HEK293T (cell line): ENCODE data around the gene EPHB1.

Source experiments
- CTCF ChIA-PET: fragments of 350-600 bp; formaldehyde crosslinking; extraction: SDS; loops from one replicate; lab custom pipeline; 2021; ENCODE audit warnings: antibody characterized with exemption, inconsistent platforms; lab: Yijun Ruan, JAX
- POLR2A ChIA-PET: fragments of 350-600 bp; formaldehyde crosslinking; extraction: SDS; loops from one replicate; lab custom pipeline; 2020; ENCODE audit warnings: antibody characterized with exemption, inconsistent platforms; lab: Yijun Ruan, JAX
- DNase-seq: peaks from one replicate; pipeline ENCODE4 v3.0.0; 2012; ENCODE audit warnings: mixed read lengths; ENCODE audit errors: extremely low spot score
- ARNT ChIP-seq: fragments of 450-650 bp; IDR thresholded peaks from 2 replicates; pipeline ENCODE4 v1.6.1; 2017; ENCODE audit warnings: mild to moderate bottlenecking
- BHLHE40 ChIP-seq: fragments of 450-650 bp; IDR thresholded peaks from 2 replicates; pipeline ENCODE4 v1.6.1; 2016; ENCODE audit warnings: mild to moderate bottlenecking, moderate library complexity, borderline replicate concordance
- CTBP1 ChIP-seq: fragments of 450-650 bp; IDR thresholded peaks from 2 replicates; pipeline ENCODE4 v1.6.1; 2016; ENCODE audit warnings: borderline replicate concordance
- ELF4 ChIP-seq: fragments of 450-650 bp; IDR thresholded peaks from 2 replicates; pipeline ENCODE4 v1.6.1; 2017; ENCODE audit warnings: antibody characterized with exemption
- FOXA1 ChIP-seq: fragments of 450-650 bp; IDR thresholded peaks from 2 replicates; pipeline ENCODE4 v1.6.1; 2016; ENCODE audit warnings: mild to moderate bottlenecking
- FOXK2 ChIP-seq: fragments of 450-650 bp; IDR thresholded peaks from 2 replicates; pipeline ENCODE4 v1.6.1; 2016; ENCODE audit warnings: mild to moderate bottlenecking
- FOXM1 ChIP-seq: fragments of 450-650 bp; IDR thresholded peaks from 2 replicates; pipeline ENCODE4 v1.6.1; 2017; ENCODE audit warnings: mild to moderate bottlenecking, borderline replicate concordance
- HDGF ChIP-seq: fragments of 450-650 bp; IDR thresholded peaks from 2 replicates; pipeline ENCODE4 v1.6.1; 2017; ENCODE audit warnings: antibody characterized with exemption, borderline replicate concordance
- L3MBTL2 ChIP-seq: fragments of 450-650 bp; conservative IDR thresholded peaks from 2 replicates; pipeline ENCODE4 v1.6.1; 2016; ENCODE audit warnings: mild to moderate bottlenecking
- LEF1 ChIP-seq: fragments of 450-650 bp; IDR thresholded peaks from 2 replicates; pipeline ENCODE4 v1.6.1; 2017; ENCODE audit warnings: mild to moderate bottlenecking, borderline replicate concordance
- NFRKB ChIP-seq: fragments of 450-650 bp; IDR thresholded peaks from 2 replicates; pipeline ENCODE4 v1.6.1; 2016; ENCODE audit warnings: mild to moderate bottlenecking, moderate library complexity
- PKNOX1 ChIP-seq: fragments of 450-650 bp; IDR thresholded peaks from 2 replicates; pipeline ENCODE4 v1.6.1; 2016
- SP1 ChIP-seq: fragments of 450-650 bp; IDR thresholded peaks from 2 replicates; pipeline ENCODE4 v1.6.1; 2017
- SUZ12 ChIP-seq: fragments of 450-650 bp; IDR thresholded peaks from 2 replicates; pipeline ENCODE4 v1.6.1; 2016; ENCODE audit warnings: mild to moderate bottlenecking
- TARDBP ChIP-seq: fragments of 450-650 bp; IDR thresholded peaks from 2 replicates; pipeline ENCODE4 v1.6.1; 2016
- ZNF384 ChIP-seq: fragments of 450-650 bp; IDR thresholded peaks from 2 replicates; pipeline ENCODE4 v1.6.1; 2016

EPHB1 gene

GRCh38 chr3:134896696-134897095, 101.6 kb downstream of the EPHB1 start:
- no peak for DNase-seq
- ChIA-PET POLR2A (no interaction called here), CTCF (no interaction called here)
- TF ChIP-seq FOXK2, result no peak
- TF ChIP-seq ZNF384, result no peak
- no peak for TF ChIP-seq PKNOX1
- TF ChIP-seq LEF1, result no peak
- no peak for TF ChIP-seq ARNT
- TF ChIP-seq CTBP1, result no peak

GRCh38 chr3:134897391-134898141, 102.5 kb downstream of the EPHB1 start:
- no peak for DNase-seq
- CTCF ChIA-PET, result no interaction called here
- POLR2A ChIA-PET, result no interaction called here
- no peak for TF ChIP-seq HDGF
- TF ChIP-seq FOXM1, result no peak
- TF ChIP-seq FOXA1, result no peak
- no peak for TF ChIP-seq TARDBP
- no peak for TF ChIP-seq ARNT
- no peak for TF ChIP-seq ZNF384
- TF ChIP-seq FOXK2, result no peak
- TF ChIP-seq BHLHE40, result no peak
- TF ChIP-seq NFRKB, result no peak
- TF ChIP-seq L3MBTL2, result no peak
- TF ChIP-seq LEF1, result no peak
- no peak for TF ChIP-seq CTBP1
- no peak for TF ChIP-seq PKNOX1

DNA sequence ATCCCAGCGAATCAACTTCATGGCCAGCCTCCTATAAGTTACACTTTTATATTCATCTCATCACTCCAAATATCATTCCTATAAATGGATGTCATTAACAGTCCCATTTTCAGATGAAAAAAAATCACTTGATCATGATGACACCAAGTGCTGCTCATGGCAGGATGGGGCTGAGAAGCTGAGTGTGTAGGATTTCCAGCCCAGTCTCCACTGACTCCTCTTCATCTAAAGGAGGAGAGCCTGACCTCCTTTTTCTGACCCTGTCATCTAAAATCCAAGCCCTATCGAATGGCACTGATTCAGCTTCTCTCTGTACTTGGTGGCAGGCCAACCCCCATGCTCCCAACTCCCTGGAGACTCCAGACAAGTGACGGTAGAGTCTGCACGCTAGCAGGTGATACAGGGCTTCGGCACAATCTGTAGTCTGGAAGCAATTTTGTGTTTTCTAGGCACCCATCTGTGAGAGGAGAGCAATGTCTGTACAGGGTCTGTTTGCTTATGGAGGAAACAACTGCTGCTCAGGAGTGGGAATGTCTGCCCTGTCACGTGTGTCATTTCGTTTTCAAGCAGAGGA, 103.2 kb downstream of the EPHB1 start:
- DNase-seq, result no peak
- ChIA-PET POLR2A (no interaction called here), CTCF (no interaction called here)
- TF ChIP-seq CTBP1 (no peak), SP1 (no peak), BHLHE40 (no peak)

DNA sequence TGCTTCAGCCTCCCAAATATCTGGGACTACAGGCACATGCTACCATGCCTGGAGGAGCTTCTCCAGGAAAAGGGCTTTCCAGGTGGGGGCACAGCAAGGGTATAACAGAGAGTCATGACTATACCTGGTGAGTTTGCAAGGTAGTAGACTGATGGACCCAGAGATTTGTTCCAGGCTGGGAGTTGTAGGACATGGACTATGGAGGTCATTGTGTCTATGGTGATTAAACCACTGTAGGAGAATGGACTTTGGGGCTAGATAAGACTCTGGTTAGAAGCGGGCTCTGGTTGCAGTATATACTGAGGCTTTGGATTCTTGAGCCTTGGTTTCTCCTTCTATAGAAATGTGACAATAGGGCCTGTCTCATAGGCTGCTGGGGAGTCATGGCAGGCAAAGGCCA, 104.7 kb downstream of the EPHB1 start:
- ChIA-PET POLR2A (no interaction called here), CTCF (no interaction called here)
- no peak for DNase-seq
- no peak for TF ChIP-seq ARNT
- TF ChIP-seq PKNOX1, result no peak
- no peak for TF ChIP-seq FOXM1
- TF ChIP-seq NFRKB, result no peak
- no peak for TF ChIP-seq HDGF
- no peak for TF ChIP-seq CTBP1
- TF ChIP-seq TARDBP, result no peak
- no peak for TF ChIP-seq LEF1
- TF ChIP-seq FOXA1, result no peak
- no peak for TF ChIP-seq ELF4
- no peak for TF ChIP-seq BHLHE40
- TF ChIP-seq FOXK2, result no peak
- TF ChIP-seq L3MBTL2, result no peak
- TF ChIP-seq SUZ12, result no peak
- TF ChIP-seq ZNF384, result no peak
- TF ChIP-seq SP1, result no peak

- ChIA-PET CTCF (no interaction called here), POLR2A (no interaction called here)
- DNase-seq, result no peak
- TF ChIP-seq FOXA1 (no peak), PKNOX1 (no peak), LEF1 (no peak), FOXK2 (no peak)
Observed at GRCh38 chr3:134900482-134900881, 105.4 kb downstream of the EPHB1 start.

DNA sequence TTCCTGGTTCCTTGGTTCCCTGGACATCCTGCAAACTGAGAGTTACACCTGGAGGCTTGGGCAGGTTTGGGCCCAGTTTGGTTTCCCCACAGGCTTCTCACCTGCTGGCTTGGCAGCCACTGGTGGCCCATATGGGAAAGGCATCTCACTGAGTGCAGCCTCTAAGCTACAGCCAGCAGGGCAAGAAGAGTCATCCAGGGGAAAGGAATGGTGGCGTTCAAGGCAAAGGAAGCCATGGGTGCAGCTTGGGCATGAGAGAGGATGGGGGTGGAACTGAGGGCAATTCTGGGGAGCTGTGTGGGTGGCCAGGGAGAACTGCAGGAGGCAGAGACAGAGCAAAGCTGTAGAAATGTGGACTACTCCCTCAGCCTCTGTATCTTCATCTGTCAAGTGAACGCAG, 106.4 kb downstream of the EPHB1 start:
- ChIA-PET POLR2A (no interaction called here), CTCF (no interaction called here)
- TF ChIP-seq ARNT (no peak), LEF1 (no peak), FOXA1 (no peak), NFRKB (no peak), BHLHE40 (no peak), ZNF384 (no peak), FOXK2 (no peak), CTBP1 (no peak), FOXM1 (no peak), PKNOX1 (no peak), SUZ12 (no peak), TARDBP (no peak), HDGF (no peak), ELF4 (no peak), L3MBTL2 (no peak), SP1 (no peak)
- no peak for DNase-seq
